K562 (cell line): ENCODE results near the gene PRKCSH. TPM values are rescaled to one million over a fixed set of nuclear protein-coding genes. Genes with fewer than 3 reads are reported as not detected.

Source experiments
- ATAC-seq: fragments of 200-7000 bp; cut with Tn5 transposase; 3 replicates; pipeline ENCODE4 v1.9.1; 2020; ENCODE audit warnings: moderate library complexity
- BruUV-seq: library from RNA; stranded (reverse); fragments of 400-500 nt; replicated peaks from 2 replicates; lab custom pipeline; 2021; lab: Mats Ljungman, UMichigan
- CTCF ChIA-PET: fragments of 300-600 bp; formaldehyde crosslinking; extraction: SDS; loops from one replicate; lab custom pipeline; 2021; ENCODE audit warnings: low intra/inter-chr PET ratio; lab: Yijun Ruan, JAX
- POLR2A ChIA-PET: fragments of 300-600, 350-650 bp; sonication (Branson Sonifier 250); formaldehyde crosslinking; extraction: SDS; loops from one replicate; lab custom pipeline; 2021; ENCODE audit warnings: antibody characterized with exemption, inconsistent platforms; lab: Yijun Ruan, JAX
- DNase-seq, 4 experiments: peaks; one replicate each; pipeline versions ENCODE4 v3.0.0 to v3.0.0-alpha.2; 2011 to 2018; ENCODE audit warnings: low spot score in 3 of 4, mixed read lengths in 3 of 4; ENCODE audit errors: extremely low read depth in 1 of 4
- FAIRE-seq: peaks from 2 replicates; lab custom pipeline; 2011; peaks lifted over from hg19 to GRCh38; lab: Jason Lieb, UNC
- H2AFZ ChIP-seq: 2 replicates; pipeline ENCODE4 v1.6.0; 2011; ENCODE audit warnings: low read depth, low read length, control low read depth, inconsistent platforms
- H3K27ac ChIP-seq: fragments of 200-600 bp; 3 replicates; pipeline ENCODE4 v1.8.0; 2011; ENCODE audit warnings: low read depth, mild to moderate bottlenecking, control low read depth, inconsistent platforms, low read length, moderate library complexity, mixed read lengths; ENCODE audit errors: extremely low read depth
- H3K27me3 ChIP-seq, 2 experiments: fragments of 300-600 bp in 1 of 2; 2 replicates in 1 of 2; 3 replicates in 1 of 2; pipeline versions ENCODE4 v1.6.0 to v1.8.0; 2011; ENCODE audit warnings: inconsistent platforms in 2 of 2, low read length in 2 of 2, mild to moderate bottlenecking in 1 of 2, mixed read lengths in 1 of 2, moderate library complexity in 1 of 2; ENCODE audit not compliant: control insufficient read depth in 2 of 2, insufficient read depth in 2 of 2
- H3K36me3 ChIP-seq: fragments of 300-600 bp; 3 replicates; pipeline ENCODE4 v1.8.0; 2011; ENCODE audit warnings: mild to moderate bottlenecking, low read length, inconsistent platforms; ENCODE audit not compliant: control insufficient read depth, insufficient read depth
- H3K4me1 ChIP-seq, 2 experiments: fragments of 200-600 bp in 1 of 2; replicated peaks in 1 of 2; 2 replicates in 1 of 2; 3 replicates in 1 of 2; pipeline versions ENCODE4 v1.5.1 to v1.8.0; 2011; ENCODE audit warnings: inconsistent platforms in 2 of 2, low read length in 2 of 2, mild to moderate bottlenecking in 1 of 2, mixed read lengths in 1 of 2, moderate library complexity in 1 of 2; ENCODE audit not compliant: control insufficient read depth in 2 of 2, insufficient read depth in 2 of 2
- H3K4me2 ChIP-seq: 2 replicates; pipeline ENCODE4 v1.6.1; 2011; ENCODE audit warnings: low read length, control low read depth, inconsistent platforms, mixed read lengths; ENCODE audit not compliant: insufficient read depth
- H3K4me3 ChIP-seq: fragments of 200-600 bp; sonication (generic), shearing (Covaris generic); 2 replicates; pipeline ENCODE4 v1.5.1; 2016; ENCODE audit warnings: control low read depth, inconsistent platforms
- H3K79me2 ChIP-seq: fragments of 200-600 bp; 3 replicates; pipeline ENCODE4 v1.8.0; 2011; ENCODE audit warnings: low read length, inconsistent platforms; ENCODE audit not compliant: control insufficient read depth, insufficient read depth
- H3K9ac ChIP-seq, 2 experiments: 2 replicates each; pipeline versions ENCODE4 v1.6.0 to v1.6.1; 2011; ENCODE audit warnings: low read depth in 2 of 2, low read length in 2 of 2, control low read depth in 1 of 2, inconsistent platforms in 1 of 2, mild to moderate bottlenecking in 1 of 2, mixed read lengths in 1 of 2; ENCODE audit not compliant: insufficient read depth in 1 of 2
- H3K9me1 ChIP-seq: one replicate; pipeline ENCODE4 v1.6.0; 2011; ENCODE audit warnings: inconsistent platforms, mild to moderate bottlenecking, low read length, moderate library complexity; ENCODE audit not compliant: control insufficient read depth, insufficient read depth
- H3K9me3 ChIP-seq: replicated peaks from 2 replicates; pipeline ENCODE4 v1.5.1; 2011; ENCODE audit warnings: low read depth, low read length, inconsistent platforms; ENCODE audit not compliant: control insufficient read depth, insufficient read depth
- H4K20me1 ChIP-seq: replicated peaks from 2 replicates; pipeline ENCODE4 v1.6.1; 2011; ENCODE audit warnings: low read length, inconsistent platforms, mixed read lengths; ENCODE audit not compliant: control insufficient read depth, insufficient read depth
- DIDO1 ChIP-seq: fragments of 450-650 bp; IDR thresholded peaks from 2 replicates; pipeline ENCODE4 v1.6.1; 2016; ENCODE audit warnings: low read depth, missing biosample characterization, missing genetic modification characterization
- NELFE ChIP-seq: IDR thresholded peaks from 2 replicates; pipeline ENCODE4 v1.6.1; 2011; ENCODE audit warnings: mild to moderate bottlenecking; ENCODE audit not compliant: insufficient read depth, insufficient read length
- PYGO2 ChIP-seq: fragments of 450-650 bp; IDR thresholded peaks from 2 replicates; pipeline ENCODE4 v1.6.1; 2016; ENCODE audit warnings: mild to moderate bottlenecking, missing genetic modification characterization, moderate library complexity, missing compliant biosample characterization
- RBM17 ChIP-seq: fragments of 200-400 bp; formaldehyde crosslinking; IDR thresholded peaks from 2 replicates; pipeline ENCODE4 v1.6.1; 2017; ENCODE audit warnings: low read depth, mild to moderate bottlenecking, low read length, borderline replicate concordance
- SMAD1 ChIP-seq: fragments of 150-350 bp; IDR thresholded peaks from 2 replicates; pipeline ENCODE4 v1.6.1; 2014; ENCODE audit warnings: low read length, low read depth; ENCODE audit not compliant: partially characterized antibody
- TEAD1 ChIP-seq, 2 experiments: fragments of 450-650 bp in 1 of 2; sonication (generic) in 1 of 2; formaldehyde crosslinking; IDR thresholded peaks; 2 replicates each; pipeline versions ENCODE4 v1.4.0 to v1.8.0; 2020 to 2022; ENCODE audit warnings: mild to moderate bottlenecking in 2 of 2, missing genetic modification reagents in 1 of 2
- YBX1 ChIP-seq: fragments of 450-650 bp; IDR thresholded peaks from 2 replicates; pipeline ENCODE4 v1.7.1; 2016; ENCODE audit warnings: mild to moderate bottlenecking
- ZNF224 ChIP-seq: sonication (generic); formaldehyde crosslinking; IDR thresholded peaks from 2 replicates; pipeline ENCODE4 v1.8.0; 2022; ENCODE audit warnings: mild to moderate bottlenecking, missing genetic modification reagents
- ZNF23 ChIP-seq: fragments of 250-450 bp; sonication (Bioruptor Pico); IDR thresholded peaks from 2 replicates; pipeline ENCODE4 v1.4.0; 2020; ENCODE audit warnings: mild to moderate bottlenecking
- ZNF274 ChIP-seq: IDR thresholded peaks from 2 replicates; pipeline ENCODE4 v1.6.1; 2011; ENCODE audit warnings: low read depth, mild to moderate bottlenecking, low read length, moderate library complexity, borderline replicate concordance
- WGBS: fragments of 100-300 bp; shearing (Covaris generic); methylation state at CpG from one replicate; pipeline ENCODE4 v1.1.6; 2016; ENCODE audit warnings: low coverage, mixed read lengths; ENCODE audit not compliant: insufficient coverage; ENCODE audit errors: missing lambda C conversion rate; 5-methylcytosine and 5-hydroxymethylcytosine counted together
- in situ Hi-C: fragments of 300-500 bp; cut with MboI; formaldehyde crosslinking; loops from 4 replicates; pipeline ENCODE4 v1.15.0; 2018; ENCODE audit warnings: inconsistent platforms, mixed read lengths
- intact Hi-C: fragments of 100-400 bp; cut with micrococcal nuclease; formaldehyde crosslinking; loops from 2 replicates; pipeline ENCODE4 v1.14.2; 2022
- polyA plus RNA-seq, 8 experiments: library from polyadenylated mRNA; depleted of rRNA in 4 of 8; stranded (reverse) in 5 of 8; unstranded in 3 of 8; fragments of >200 nt; fragmentation: Nextera tagmentation in 2 of 8; fragmentation: Illumina TruSeq in 1 of 8; extraction: Ambion mirVana in 2 of 8; extraction: Trizol in 1 of 8; gene quantifications; 2 replicates each; pipeline versions ENCODE4 v1.2.1 to v1.2.3, GENCODE V29; 2011 to 2014; ENCODE audit warnings: inconsistent platforms in 1 of 8, missing spikeins in 1 of 8
- total RNA-seq, 7 experiments: library from RNA; depleted of rRNA in 6 of 7; stranded (reverse); fragments of >200 nt in 6 of 7; fragmentation: Illumina TruSeq in 2 of 7; extraction: Trizol in 2 of 7; gene quantifications; 2 replicates each; pipeline versions ENCODE4 v1.2.1 to v1.2.3, GENCODE V29; 2011 to 2021; ENCODE audit warnings: low replicate concordance in 1 of 7
- TF ChIP-seq, protein P1 (sequence below), 2 experiments: fragments of 450-650 bp in 1 of 2; sonication (generic) in 1 of 2; formaldehyde crosslinking; conservative IDR thresholded peaks; 2 replicates each; pipeline versions ENCODE4 v1.4.0 to v1.8.1; 2020 to 2022; ENCODE audit warnings: mild to moderate bottlenecking in 1 of 2, missing genetic modification reagents in 1 of 2
- TF ChIP-seq, protein P2 (sequence below): fragments of 450-650 bp; conservative IDR thresholded peaks from 2 replicates; pipeline ENCODE4 v1.6.1; 2016; ENCODE audit warnings: missing genetic modification characterization, low read depth, mild to moderate bottlenecking, missing compliant biosample characterization, moderate library complexity
- TF ChIP-seq, protein P3 (sequence below): fragments of 250-450 bp; sonication (Bioruptor Pico); IDR thresholded peaks from 2 replicates; pipeline ENCODE4 v1.8.0; 2021; ENCODE audit warnings: mild to moderate bottlenecking, moderate library complexity

PRKCSH gene
- total and polyA plus RNA-seq, 9 of the 15 experiments (the other 6 are each of a cell fraction or from before 2014, with no cell fraction given) = 2.3 to 297 (median 48.1) TPM

DNA sequence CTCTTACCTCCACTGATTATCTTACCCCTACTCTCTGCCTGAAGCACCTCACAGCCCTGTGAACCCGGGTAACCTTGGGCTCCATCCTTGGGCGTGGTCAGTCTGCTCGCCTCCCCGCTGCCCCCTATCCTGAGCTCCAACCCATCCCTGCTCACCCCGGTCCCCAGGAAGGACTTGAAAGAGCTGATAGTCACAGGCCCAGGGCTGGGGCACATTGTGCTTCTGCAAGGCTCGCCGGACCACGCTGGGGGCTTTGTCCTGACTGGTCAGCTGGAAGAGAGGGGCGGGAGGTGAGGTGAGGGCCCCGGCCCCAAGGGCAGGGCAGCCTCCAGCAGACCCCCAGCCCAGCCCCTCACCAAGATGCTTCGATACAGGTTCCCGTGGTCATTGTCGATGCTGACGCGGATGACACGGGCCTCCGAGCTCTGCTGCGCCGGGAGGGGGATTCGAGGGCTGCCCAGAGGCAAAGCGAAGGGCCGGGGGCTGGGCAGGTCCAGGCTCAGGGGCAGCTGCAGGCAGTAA lies 38.3 kb upstream of the PRKCSH start:
- in situ Hi-C loops (no loop called here), intact Hi-C loops (no loop called here)
- FAIRE-seq = no peak
- Histone ChIP-seq H3K9me3 (no peaks in the 10 kb centered on the region), H4K20me1 (no peaks in the 10 kb centered on the region), H3K36me3 (no peaks in the 10 kb centered on the region), H3K79me2 (no peaks in the 10 kb centered on the region), H3K4me1 (peaks cover 0 to 13% of the 10 kb centered on the region in 2 experiments; a peak in 3 of 5 replicates), H3K9ac (no peak overlapping the region), H3K4me2 (no peak overlapping the region), H3K27ac (no peak overlapping the region), H2AFZ (no peak overlapping the region), H3K9me1 (no peaks in the 10 kb centered on the region), H3K27me3 (no peaks in the 10 kb centered on the region), H3K4me3 (no peak overlapping the region)
- ChIA-PET CTCF (no interaction called here), POLR2A (interaction anchor here (0.9 kb wide), 1 partner anchor 9 kb away, joined by 3 read pairs; no protein-coding TSS in a partner anchor)
- WGBS = 51% methylated on average over 22 of the region's 22 CpGs
- peak; percentile 42; the same call in 2 of the 3 replicates for ATAC-seq
- DNase-seq = no peak
- no peak for TF ChIP-seq ZNF224 (CRISPR knock-in tag)
- no peak for TF ChIP-seq DIDO1
- no peak for TF ChIP-seq PYGO2 (tag)
- TF ChIP-seq ZNF23 = no peak
- TF ChIP-seq YBX1 = no peak
- no TSS peak for BruUV-seq

DNA sequence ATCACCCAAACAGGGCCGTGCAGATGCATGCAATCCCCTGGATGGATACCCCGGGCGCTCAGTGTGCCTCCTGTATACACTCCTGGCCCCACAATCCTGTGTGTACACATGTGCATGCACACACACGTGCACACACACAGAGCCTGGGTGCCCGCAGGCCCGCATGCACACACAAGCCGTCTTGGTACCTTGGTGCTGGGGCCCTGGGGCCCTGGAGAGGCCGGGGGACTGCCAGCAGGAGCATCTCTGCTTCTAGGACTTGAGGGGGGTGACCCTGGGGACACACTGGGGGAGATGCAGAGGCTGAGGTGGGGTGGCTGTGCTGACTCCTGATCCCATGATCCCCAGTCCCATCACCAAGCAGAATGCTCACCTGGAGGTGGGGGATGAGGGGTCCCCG lies 35.8 kb upstream of the PRKCSH start:
- no peak overlapping the region for H2AFZ ChIP-seq
- BruUV-seq = no TSS peak
- ChIA-PET POLR2A (interaction anchor here (1.0 kb wide), 1 partner anchor 9 kb away, joined by 3 read pairs; no protein-coding TSS in a partner anchor), CTCF (no interaction called here)
- H3K36me3 ChIP-seq = no peaks in the 10 kb centered on the region
- H3K27ac ChIP-seq = no peak overlapping the region
- H3K9ac ChIP-seq = no peak overlapping the region; a peak in 1 of 4 replicates
- no peak for ATAC-seq
- H4K20me1 ChIP-seq = no peaks in the 10 kb centered on the region
- 34% methylated on average over 9 of the region's 9 CpGs for WGBS
- H3K27me3 ChIP-seq = no peaks in the 10 kb centered on the region
- H3K9me3 ChIP-seq = no peaks in the 10 kb centered on the region
- peaks cover 2 to 13% of the 10 kb centered on the region in 2 experiments; a peak in 4 of 5 replicates for H3K4me1 ChIP-seq
- intact Hi-C loops = no loop called here
- peak in 1 of 4 experiments; percentile 4 for DNase-seq
- in situ Hi-C loops = no loop called here
- no peak overlapping the region for H3K4me3 ChIP-seq
- no peaks in the 10 kb centered on the region for H3K9me1 ChIP-seq
- H3K4me2 ChIP-seq = no peak overlapping the region
- no peaks in the 10 kb centered on the region for H3K79me2 ChIP-seq
- FAIRE-seq = no peak
- TF ChIP-seq, protein P1, sequence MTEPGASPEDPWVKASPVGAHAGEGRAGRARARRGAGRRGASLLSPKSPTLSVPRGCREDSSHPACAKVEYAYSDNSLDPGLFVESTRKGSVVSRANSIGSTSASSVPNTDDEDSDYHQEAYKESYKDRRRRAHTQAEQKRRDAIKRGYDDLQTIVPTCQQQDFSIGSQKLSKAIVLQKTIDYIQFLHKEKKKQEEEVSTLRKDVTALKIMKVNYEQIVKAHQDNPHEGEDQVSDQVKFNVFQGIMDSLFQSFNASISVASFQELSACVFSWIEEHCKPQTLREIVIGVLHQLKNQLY (CRISPR knock-in tag; conservative IDR thresholded peaks at IDR 0.05) = no peak
- TF ChIP-seq NELFE = no peak
- TF ChIP-seq SMAD1 = no peak
- TF ChIP-seq, protein P2, sequence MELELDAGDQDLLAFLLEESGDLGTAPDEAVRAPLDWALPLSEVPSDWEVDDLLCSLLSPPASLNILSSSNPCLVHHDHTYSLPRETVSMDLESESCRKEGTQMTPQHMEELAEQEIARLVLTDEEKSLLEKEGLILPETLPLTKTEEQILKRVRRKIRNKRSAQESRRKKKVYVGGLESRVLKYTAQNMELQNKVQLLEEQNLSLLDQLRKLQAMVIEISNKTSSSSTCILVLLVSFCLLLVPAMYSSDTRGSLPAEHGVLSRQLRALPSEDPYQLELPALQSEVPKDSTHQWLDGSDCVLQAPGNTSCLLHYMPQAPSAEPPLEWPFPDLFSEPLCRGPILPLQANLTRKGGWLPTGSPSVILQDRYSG = no peak
- TF ChIP-seq RBM17 = no peak
- TF ChIP-seq, protein P3, sequence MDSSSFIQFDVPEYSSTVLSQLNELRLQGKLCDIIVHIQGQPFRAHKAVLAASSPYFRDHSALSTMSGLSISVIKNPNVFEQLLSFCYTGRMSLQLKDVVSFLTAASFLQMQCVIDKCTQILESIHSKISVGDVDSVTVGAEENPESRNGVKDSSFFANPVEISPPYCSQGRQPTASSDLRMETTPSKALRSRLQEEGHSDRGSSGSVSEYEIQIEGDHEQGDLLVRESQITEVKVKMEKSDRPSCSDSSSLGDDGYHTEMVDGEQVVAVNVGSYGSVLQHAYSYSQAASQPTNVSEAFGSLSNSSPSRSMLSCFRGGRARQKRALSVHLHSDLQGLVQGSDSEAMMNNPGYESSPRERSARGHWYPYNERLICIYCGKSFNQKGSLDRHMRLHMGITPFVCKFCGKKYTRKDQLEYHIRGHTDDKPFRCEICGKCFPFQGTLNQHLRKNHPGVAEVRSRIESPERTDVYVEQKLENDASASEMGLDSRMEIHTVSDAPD = no peak
- TF ChIP-seq TEAD1 (CRISPR knock-in tag; IDR thresholded peaks at IDR 0.05) = no peak
- TF ChIP-seq ZNF274 = no peak
